DMS153 treated with DMSO at 0.1 percent for 48 hours (cell line): Measurements from ENCODE around the gene COL15A1.
"Not testable (repeated sequence)": the region's sequence is repeated elsewhere in the genome, so short reads cannot be mapped to it uniquely, and the experiment has no call there.

Experiments used
- DNase-seq: peaks from one replicate; lab custom pipeline; 2025; ENCODE audit not compliant: unreplicated experiment; lab: John Stamatoyannopoulos, UW

Gene COL15A1

DNA sequence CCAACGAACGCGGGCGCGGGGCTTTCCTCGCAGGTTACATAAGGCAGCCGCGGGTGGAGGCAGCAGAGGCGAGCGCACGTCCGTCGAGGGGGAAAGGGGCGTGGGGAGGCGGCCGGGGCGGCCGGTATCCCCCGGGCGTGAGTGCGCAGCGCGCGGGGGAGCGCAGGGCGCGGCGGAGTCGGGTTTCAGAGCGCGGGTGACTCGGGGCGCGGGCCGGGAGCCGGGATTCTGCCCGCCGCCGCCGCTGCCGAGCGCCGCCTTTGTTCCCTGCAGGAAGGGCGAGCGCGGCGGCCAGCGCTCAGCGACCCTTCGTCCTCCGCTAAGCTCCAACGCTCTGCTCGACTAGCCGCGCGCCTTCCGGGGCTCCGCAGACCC lies at the start of gene COL15A1:
Gene COL15A1 (plus strand): TSS at position 226 of the 375 bp plus-strand sequence. CDS start 155 bp downstream, outside the sequence.
- DNase-seq: no peak

DNA sequence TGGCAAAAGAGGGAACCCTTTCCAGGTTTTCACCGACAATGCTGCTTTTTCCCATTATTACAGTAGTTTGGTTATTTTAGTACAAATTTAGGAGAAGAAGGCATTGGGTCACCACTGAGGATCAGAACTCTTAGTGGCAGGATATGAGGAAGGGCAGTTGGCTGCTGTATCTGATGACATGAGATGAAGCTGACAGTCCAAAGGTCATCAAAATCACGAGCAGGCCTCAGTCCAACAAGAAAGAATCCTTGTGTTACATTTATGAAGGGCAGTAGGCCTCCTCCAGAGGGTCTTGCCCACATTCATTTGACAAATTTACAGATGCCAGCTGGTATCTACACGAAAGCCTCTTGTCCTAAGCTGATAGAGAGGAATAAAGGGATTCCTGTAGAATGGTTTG lies 49.5 kb upstream of the COL15A1 start:
- no peak for DNase-seq

DNA sequence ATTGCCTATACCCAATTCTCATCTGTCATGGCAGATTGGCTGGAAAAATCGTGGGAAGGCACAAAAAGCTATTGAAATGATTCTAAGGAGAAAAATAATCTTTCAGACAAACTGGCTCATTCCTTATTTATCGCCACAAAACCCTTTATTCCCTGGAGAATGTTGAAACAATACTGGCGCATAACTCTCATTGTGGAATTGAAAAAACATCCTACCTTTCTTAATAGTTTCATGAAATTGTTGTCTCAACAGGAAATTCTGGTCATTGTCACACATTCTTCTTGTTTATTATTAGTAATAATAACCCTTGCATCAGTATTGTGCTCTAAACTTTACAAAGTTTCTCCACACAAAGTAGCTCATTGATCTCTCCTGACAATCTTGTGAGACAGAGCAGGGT lies 48.9 kb upstream of the COL15A1 start:
- DNase-seq: no peak

DNA sequence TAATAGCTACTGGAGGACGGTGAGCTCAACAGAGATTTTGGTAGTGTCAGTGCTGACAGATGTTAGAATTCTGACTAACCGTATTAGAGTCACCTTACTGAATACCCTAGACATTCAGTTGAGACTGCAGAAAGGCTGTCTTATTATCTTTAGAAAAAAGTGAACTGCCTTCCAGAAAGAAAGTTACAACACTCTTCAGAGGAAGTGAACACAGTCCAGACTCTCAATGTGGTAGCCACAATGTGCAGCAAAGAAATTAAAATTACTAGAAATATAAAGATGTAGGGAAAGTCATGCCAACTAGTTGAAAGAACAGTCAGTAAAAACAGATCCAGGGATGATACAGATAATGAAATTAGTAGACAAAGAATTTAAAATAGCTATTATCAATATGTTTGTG lies 47.1 kb upstream of the COL15A1 start:
- no peak for DNase-seq

DNA sequence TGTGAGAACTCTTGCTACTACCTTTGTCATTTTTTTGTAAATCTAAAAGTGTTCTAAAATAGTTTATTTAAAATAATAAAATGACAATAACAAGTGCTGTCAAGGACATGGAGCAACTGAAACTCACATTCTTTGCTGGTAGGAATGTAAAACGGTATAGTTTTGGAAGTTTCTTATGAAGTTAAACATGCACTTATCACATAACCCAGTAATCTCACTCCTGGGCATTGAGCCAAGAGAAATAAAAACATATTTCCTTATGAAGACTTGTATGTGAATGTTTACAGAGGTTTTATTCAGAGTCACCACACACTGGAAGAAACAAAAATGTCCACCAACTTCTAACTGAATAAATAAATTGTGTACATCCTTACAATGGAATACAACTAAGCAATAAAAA lies 46.0 kb upstream of the COL15A1 start:
- DNase-seq: no peak

DNA sequence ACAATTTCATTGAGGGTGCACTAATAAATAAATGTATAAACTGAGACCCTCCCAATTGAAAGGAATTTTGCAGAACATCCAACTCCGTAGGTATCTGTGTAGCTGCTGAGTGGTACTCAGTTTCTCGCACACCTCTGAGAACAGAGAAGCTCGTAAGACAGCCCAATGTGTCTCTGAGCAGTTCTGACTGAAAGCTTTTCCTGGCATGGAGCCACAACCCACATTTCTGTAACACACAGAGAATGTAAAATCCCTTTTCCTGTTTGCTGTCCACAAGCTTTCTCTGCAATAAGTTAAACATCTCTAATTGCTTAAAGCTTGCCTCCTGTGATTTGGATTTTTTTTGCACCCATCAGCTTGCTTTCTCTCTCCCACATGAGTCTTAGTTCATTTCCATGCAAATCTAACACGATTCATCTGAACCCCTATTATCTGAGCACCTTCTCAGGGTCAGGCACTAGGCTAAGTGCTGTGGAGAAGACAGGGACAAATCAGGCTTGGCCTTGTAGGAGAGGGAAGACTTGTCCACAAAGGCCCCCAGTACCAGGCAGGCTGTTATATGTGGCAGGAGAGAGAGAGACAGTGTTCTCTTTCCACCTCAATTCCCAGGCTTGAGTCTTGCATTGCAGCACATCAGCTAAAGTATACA lies 44.2 kb upstream of the COL15A1 start:
- DNase-seq: no peak

DNA sequence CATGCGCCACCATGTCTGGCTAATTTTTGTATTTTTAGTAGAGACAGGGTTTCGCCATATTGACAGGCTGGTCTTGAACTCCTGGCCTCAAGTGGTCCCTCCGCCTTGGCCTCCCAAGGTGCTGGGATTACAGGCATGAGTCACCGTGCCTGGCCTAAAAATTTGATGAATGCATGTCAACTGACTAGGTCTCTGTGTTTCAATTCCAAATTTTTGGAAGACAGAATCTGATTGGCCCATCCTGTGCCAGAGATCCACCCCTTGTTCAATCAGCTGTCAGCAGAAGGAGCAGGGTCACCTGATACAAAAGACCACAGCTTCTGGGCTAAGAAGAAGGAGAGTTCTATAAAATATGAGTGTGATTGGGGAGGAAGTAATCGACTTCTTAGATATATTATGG lies 43.5 kb upstream of the COL15A1 start:
- DNase-seq: no peak

DNA sequence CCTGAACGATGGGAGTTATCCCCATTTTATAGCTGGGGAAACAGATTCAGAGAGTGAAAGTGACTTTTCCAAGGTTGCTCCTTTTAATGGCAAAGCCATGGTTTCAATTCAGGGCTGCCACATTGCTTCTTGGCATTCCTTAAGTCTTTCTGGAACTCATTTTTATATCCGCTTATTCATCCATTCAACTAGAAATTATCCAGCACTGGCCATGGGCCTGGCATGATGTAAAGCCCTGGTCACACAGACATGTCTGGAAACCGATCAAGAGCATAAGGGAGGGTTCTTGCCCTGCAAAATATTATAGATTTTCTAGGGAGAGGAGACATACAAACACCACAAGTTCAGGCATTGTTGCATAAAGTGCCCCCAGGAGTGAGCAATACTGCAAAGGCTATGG lies 43.0 kb upstream of the COL15A1 start:
- no peak for DNase-seq

DNA sequence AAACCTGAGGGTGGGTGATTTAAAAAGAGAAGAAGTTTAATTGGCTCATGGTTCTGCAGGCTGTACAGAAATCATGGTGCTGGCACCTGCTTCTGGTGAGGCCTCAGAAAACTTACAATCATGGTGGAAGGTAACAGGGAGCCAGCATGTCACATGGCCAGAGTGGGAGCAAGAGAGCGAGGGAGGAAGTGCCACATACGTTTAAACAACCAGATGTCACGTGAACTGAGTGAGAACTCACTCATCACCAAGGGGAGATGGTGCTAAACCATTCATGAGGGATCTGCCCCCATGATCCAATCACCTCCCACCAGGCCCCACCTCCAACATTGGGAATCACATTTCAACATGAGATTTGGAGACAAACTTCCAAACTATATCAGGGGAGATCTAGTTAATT lies 41.9 kb upstream of the COL15A1 start:
- DNase-seq: not testable (repeated sequence)

DNA sequence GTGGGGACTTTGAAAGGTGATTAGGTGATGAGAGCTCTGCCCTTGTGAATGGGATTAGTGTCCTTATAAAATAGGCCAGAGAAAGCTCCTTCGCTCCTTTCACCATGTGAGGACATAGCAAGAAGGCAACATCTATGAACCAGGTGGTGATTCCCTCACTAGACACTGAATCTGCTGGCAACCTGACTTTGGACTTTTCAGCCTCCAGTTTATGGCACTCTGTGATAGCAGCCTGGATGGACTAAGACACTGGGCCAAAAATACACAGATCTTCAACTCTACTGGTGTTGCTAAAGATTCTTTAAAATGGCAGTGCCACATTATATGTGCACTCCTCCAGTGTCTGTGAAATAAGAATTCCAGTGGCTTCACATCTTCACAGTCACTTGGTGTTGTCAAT lies 41.2 kb upstream of the COL15A1 start:
- no peak for DNase-seq

DNA sequence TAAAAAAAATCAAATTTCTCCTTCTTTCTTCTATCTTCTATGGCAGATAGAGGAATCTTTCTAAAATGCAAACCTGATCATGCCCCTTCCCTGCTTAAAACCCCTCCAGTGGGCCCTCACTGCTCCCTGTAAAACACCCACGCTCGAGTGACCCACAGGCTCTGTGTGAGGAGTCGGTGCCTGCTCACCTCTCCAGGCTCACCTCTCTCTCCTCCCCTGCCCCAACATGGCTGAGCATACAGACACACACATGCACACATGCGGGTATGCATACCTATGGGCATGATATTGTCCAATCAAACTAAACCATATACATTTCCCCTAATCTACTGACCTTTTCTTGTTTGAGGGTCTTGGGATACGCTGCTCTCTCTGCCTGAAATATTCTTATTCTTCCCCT lies 40.8 kb upstream of the COL15A1 start:
- no peak for DNase-seq

DNA sequence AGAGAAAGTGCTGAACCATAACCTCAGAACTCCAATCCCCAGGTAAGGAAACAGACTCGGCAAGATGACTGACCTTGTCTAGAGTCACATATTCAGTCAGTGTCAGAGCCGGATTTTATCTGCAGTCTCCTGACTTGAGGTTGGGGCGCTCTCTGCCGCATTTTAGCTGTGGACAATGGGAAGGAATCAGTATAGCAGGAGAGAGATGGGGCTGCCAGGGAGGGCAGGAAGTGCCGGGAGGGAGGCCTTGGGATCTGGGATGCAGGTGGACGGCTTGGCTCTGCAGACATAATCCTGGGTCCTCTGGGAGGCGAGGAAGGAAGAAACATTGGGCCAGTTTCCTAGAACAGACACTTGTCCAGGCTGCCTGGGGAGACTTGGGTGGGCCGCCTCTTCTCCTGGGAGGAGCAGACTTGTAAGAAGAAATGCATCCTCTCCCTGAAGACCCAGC lies 39.7 kb upstream of the COL15A1 start:
- no peak for DNase-seq

DNA sequence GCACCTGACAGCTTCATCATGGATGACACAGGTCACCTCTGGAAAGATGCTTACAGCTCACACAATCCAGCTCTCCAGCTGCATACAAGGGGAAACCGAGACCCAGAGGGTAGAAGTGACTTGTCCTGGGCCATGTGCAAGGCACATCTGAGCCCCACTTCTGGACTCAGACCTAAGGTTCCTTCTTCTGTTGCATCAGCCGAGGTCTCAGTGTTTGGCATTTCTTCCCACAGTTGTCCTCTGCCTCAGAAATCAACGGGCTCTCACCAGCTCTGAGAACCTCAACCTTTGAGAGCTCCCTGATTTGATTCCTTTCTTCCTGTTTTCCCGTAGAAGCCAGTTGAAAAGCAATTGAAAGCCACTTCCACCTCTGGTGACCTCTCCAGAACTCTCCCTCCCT lies 38.7 kb upstream of the COL15A1 start:
- DNase-seq: no peak

DNA sequence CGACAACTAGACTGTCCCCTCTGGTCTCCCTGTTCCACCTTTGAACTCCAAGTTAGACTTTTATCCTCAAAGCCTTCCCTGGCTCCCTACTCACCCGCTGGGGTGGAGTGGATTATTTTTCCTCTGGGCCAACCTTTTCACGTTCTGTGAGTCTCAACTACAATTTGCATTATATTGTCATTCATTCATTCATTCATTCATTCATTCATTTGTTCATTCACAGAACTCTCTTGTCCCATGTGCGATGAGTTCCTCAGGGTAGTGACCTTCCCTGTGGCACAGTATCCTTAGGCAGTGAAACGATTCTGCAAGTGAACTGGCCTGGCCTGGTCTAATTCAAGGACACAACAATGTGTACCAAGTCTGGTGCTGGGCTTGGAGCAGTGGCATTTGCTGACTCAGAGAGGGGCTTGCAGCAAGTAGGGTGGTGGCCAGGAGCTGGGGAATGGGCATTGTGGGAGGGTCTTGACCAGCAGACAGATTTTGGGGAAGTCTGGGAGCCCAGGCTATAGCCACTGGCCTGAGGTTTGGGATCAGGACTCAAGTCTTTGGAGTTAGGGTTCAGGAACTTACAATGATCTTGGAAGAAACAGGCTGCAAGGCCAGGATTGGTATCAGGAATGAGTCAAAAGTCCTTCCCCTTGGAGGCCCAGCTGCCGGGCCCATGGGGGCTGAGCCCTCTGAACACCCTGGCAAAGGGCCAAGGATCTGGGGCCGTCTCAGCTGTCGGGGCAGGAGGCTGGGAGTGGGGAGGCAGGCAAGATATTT lies 37.2 kb upstream of the COL15A1 start:
- no peak for DNase-seq

DNA sequence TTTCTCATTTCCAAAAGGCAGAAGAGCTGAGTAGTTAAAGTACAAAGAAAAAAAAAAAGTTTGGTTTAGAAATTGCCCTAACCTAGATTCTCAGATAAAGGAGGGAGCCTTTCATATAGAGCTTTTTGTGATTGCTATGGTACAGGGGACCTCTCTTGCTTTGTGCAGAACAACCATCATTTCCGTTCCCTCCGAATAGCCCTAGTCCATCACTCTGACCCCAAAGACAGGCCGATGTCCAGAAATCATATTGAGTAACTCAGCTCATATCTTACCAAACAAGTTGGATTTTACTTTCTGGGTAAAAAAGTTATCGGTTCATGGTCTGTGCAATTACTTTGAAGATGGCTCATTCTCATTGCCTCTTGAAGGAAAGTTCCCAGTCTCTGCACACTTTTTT lies 36.7 kb upstream of the COL15A1 start:
- DNase-seq: no peak

DNA sequence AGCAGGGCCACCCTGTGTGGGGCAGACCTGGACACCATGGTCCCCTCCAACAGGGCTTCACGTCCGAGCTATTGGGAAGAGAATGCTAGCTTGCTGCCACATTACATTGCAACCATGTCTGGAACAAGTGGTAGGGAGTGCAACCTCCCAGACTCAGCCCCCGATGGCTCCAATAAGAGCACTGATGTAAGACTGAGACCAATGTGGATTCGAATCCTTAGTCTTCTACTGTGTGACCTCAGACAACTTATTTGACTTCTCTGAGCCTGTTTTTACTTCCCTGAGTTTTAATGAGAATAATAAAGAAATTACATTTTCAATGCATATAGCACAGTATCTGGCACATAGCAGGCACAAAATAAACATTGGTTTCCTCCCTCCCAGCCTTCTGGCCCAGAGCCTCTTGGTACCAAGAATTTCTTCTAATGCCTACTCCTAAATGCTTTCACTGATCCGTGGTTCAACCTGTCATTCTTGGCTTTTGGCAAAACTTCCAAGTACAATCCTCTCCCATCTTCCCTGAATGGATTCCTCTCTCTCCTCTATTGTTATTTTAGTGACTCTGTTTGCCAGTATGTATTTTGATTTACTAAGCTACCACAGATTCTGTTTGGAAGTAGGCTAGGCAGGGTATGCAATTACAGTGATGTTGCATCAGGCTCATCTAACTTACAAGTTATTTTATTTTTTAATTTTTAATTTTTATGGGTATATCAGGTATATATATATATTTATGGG lies 34.6 kb upstream of the COL15A1 start:
- no peak for DNase-seq

DNA sequence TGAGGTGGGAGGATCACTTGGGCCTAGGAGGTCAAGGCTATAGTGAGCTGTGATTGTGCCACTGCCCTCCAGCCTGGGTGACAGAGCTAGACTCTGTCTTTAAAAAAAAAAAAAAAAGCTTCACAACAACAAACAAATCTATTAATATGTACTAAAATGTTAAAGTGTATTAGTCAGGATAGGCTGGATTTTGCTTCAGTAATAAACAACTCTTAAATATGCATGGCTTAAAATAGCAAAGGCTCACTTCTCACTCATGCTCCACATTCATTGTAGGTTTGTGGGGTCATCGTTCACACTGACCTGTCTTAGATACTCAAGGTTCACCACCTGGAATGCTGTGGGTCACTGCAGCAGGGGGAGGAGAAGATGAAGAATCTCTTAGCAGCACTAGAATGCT lies 33.8 kb upstream of the COL15A1 start:
- DNase-seq: no peak

DNA sequence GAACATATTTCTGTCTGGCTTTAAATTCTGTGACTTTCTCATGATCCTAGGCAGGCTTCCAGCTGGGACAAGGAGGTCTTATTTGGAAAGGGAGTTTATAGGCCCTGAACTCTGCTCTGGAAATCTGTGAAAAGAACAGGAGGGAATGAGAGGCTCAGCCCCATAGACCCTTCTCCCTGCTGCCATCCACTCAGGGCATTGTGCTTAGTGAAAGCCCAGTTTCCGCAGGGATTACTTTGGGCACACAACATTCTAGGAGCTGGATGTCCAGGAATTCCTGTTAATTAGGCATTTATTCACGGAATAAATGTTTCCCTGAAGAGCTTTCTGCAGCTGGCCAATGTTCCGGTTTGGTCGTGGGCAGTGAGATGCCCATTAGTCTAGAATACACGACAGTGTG lies 32.7 kb upstream of the COL15A1 start:
- DNase-seq: no peak

DNA sequence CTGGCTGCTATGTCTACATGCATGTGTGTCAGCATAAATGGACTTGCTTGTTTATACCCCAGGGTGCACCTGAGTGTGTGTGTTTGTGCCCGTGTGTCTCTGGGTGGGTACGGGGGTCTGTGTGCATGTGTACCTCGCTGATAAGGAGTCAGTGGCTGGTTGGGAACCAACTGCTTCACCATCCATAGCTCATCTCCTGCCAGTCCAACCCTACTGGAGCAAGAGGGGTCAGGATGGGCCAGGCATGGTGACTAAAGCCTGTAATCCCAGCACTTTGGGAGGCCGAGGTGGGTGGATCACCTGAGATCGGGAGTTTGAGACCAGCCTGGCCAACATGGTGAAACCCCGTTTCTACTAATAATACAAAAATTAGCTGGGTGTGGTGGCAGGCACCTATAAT lies 32.0 kb upstream of the COL15A1 start:
- not testable (repeated sequence) for DNase-seq

DNA sequence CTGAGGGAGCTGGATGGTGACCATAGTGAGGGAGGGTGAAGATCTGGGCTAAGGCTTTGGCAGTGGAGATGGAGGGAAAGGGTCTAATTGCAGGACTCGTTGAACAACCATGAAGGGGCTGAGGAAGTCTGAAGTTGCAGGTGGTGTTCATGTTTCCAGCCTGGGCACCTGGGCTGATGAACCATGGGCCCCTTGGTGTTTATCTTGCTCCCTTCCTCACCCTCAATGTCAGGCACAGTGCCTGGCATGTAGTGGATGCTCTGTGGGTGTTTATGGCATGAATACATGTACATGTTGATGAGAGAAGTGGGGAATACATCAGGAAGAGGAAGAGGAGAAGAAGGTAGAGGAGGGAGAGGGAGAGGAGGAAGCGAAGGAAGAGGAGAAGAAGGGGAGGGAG lies 31.3 kb upstream of the COL15A1 start:
- DNase-seq: no peak

DNA sequence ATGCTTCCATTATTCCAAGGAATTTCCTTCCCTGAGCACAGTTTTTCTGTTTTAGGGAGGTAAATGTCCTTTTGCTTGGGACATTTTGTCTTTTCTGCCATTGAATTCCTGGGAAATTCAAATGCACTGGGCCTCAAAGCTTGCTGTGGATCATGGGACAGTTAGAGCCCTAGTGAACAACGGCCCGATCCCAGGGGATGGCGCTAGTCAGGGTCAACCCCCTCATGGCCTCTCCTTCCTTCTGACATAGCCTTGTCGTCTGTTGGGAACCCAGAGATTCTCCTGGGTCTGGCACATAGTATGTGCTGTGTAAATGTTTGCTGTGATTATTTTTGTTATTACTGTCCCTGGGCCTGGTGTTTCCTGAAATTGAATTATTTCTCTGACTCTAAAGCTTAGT lies 30.7 kb upstream of the COL15A1 start:
- no peak for DNase-seq

DNA sequence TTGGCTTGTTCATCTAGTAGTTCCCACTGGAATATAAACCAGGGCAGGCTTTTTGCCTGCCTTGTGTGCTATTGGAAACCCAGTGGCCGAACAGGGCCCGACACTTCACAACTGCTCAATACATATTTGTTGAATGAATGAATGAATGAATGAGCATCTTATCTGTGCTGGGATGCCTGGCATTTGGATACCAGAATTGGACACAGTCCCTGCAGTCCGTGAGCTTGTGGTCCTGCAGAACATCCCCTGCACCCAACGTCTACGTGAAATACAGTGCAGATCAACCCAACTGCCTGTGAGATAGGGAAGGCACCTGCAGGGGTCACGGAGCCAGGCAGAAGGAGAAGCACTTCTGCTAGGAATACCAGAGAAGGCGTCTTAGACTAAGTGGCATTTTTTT lies 30.0 kb upstream of the COL15A1 start:
- no peak for DNase-seq
